LNCAP (cell line): ENCODE data around the gene MEGF10.

Experiments
- CTCF ChIP-seq: fragments of 450-650 bp; IDR thresholded peaks from 2 replicates; pipeline ENCODE4 v1.5.1; 2017; ENCODE audit warnings: mild to moderate bottlenecking

The MEGF10 gene

DNA sequence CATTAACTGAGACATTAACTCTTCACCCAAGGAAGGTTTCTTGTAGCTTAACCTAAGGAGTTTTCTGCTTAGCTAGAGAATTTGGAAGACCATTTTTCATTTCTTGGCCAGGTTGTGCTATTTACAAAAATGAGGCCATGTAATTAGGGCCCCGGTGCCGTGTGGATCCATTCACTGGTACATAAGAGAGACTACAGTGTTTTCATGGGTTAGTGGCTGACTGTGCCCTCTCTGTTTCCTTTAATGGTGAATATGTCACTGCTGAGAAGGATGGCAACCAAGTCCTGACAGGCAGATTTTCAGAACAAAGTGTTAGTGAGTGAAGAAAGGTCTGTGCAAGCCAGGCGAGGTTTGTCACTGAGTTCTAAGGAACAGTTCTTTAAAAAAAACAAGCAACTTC is 15.4 kb downstream of the MEGF10 start:
- TF ChIP-seq CTCF: no peak

DNA sequence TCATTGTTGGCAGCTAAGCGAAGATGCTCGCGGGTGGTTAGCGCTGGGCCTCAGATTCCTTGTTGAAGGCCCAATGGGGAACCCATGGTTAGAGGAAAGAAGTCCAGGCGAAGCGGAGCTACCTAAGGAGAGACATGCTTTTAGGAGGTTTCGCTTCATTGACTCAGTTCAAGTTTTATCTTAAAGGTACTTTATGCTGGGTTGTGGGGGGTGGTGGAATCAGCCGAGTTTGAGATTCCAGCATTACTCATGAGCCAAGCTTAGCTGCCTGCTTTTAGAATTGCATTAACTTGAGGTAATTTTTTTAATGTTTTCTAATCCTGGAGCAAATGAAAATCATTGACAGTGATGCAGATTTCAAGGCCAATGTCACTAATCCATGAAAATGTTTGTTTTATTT is 16.1 kb downstream of the MEGF10 start:
- TF ChIP-seq CTCF: no peak

DNA sequence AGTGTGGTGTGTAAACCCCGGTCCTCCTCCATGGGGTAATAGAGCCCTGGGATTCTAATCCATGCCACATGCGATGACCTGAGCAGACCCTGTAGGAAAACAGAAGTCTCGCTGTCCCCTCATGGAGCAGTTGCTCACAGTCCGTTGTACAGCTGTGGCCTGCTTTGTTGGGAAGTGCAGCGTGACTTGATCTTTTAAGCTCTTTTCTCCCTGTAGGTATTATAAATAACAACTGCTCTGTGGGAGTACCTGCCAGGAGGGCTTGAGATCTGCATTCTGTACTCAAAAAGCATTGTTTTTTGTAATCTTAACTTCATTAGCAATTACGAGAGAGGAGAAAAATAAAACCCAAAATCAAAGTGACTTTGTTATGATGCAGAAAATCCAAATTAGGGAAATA is 17.3 kb downstream of the MEGF10 start:
- TF ChIP-seq CTCF: no peak

DNA sequence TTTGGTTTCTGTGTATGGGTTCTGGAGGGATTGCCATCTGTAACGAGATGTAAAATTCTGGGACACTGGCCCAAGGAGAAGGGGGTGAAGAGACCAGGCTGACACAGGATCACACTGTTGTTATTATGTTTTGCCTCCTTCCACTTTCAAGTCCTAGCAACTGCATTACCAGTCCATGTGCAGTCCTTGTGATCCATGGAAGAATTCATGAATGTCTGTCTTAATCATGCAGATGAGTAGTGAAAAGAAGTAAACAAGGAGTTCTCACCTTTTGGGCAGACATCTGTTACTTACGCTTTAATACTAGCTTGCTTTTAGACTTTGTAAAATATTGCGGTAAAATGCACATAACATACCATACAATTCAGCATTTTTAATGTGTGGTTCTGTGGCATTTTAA is 18.3 kb downstream of the MEGF10 start:
- TF ChIP-seq CTCF: no peak

DNA sequence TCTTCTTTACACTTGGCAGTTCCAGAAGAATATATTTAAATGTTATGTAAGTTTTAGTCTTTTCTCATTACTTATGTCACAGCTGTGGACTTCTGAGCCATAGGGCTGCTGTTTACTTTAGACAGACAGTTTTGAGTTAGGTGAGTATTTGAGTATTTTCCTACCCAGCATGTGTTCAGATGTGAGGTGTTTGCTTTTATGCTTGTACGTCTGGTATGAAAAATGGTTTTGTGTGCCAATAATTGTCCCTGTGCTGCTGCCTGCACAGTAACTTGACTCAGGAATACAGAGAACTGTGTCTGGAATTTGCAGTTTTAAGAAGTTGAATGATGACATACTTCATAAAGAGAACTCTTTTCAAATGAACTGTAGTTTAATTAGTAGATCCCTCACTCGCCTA is 20.8 kb downstream of the MEGF10 start:
- no peak for TF ChIP-seq CTCF

- TF ChIP-seq CTCF: no peak
These were observed 21.4 kb downstream of the MEGF10 start for GRCh38 chr5:127311781-127312525.

DNA sequence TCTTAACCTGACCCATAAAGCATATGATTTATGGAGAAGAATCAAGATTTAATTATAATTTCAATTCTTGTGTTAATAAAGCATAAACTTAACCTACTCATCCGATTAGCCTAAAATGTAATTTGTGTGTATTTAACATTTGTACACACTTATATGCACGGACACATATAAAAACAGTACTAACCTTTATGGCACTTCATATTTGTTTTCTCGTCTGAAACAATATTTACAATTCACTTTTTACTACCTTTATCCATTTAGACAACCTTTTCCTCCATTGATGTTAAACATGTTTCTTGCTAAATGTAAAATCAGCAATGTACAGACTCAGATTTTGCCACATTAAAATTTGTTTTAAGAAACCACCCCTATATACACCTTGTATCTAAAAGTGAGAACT is 22.8 kb downstream of the MEGF10 start:
- TF ChIP-seq CTCF: no peak
